Mesodermal cell (in vitro differentiated cells): ENCODE data around the gene PHACTR4.
"Not testable (repeated sequence)": the region's sequence is repeated elsewhere in the genome, so short reads cannot be mapped to it uniquely, and the experiment has no call there.

ENCODE experiments used
- H3K27ac ChIP-seq: 2 replicates; pipeline ENCODE4 v1.7.0; 2013; ENCODE audit warnings: mild to moderate bottlenecking, low read depth, low read length, moderate library complexity; ENCODE audit not compliant: severe bottlenecking
- H3K36me3 ChIP-seq: 2 replicates; pipeline ENCODE4 v1.7.1; 2013; ENCODE audit warnings: mild to moderate bottlenecking, low read length, moderate library complexity; ENCODE audit not compliant: control insufficient read depth, insufficient read depth
- H3K4me1 ChIP-seq: one replicate; pipeline ENCODE4 v1.7.1; 2013; ENCODE audit warnings: mild to moderate bottlenecking, low read length; ENCODE audit not compliant: insufficient read depth, control insufficient read depth, poor library complexity, severe bottlenecking
- H3K4me3 ChIP-seq: 2 replicates; pipeline ENCODE4 v1.7.0; 2013; ENCODE audit warnings: low read length, control low read depth, mild to moderate bottlenecking; ENCODE audit not compliant: insufficient read depth, poor library complexity, severe bottlenecking; ENCODE audit errors: extremely low read depth
- H3K9me3 ChIP-seq: 2 replicates; pipeline ENCODE4 v1.7.1; 2013; ENCODE audit warnings: mild to moderate bottlenecking, low read length, moderate library complexity; ENCODE audit not compliant: control insufficient read depth
- WGBS, 2 experiments: methylation state at CpG; one replicate each; pipeline ENCODE4 v1.1.5; 2013; ENCODE audit warnings: missing lambda C conversion rate in 2 of 2; ENCODE audit not compliant: insufficient coverage in 2 of 2; 5-methylcytosine and 5-hydroxymethylcytosine counted together

Gene PHACTR4

GRCh38 chr1:28428990-28429520 lies 59.5 kb downstream of the PHACTR4 start:
- no peaks in the 10 kb centered on the region for H3K4me1 ChIP-seq
- H3K27ac ChIP-seq: no peak overlapping the region
- no peaks in the 10 kb centered on the region for H3K9me3 ChIP-seq
- H3K4me3 ChIP-seq: no peak overlapping the region
- WGBS, 2 experiments: 93 to 100% methylated on average over 1 to 5 of the region's 6 CpGs
- peaks cover 11% of the 10 kb centered on the region for H3K36me3 ChIP-seq

GRCh38 chr1:28436211-28436769 lies 66.8 kb downstream of the PHACTR4 start:
- Histone ChIP-seq H3K4me1 (peaks cover 24% of the 10 kb centered on the region), H3K9me3 (no peaks in the 10 kb centered on the region), H3K27ac (no peak overlapping the region), H3K36me3 (no peaks in the 10 kb centered on the region), H3K4me3 (no peak overlapping the region)
- WGBS, 2 experiments: no CpG with 5 or more reads among the region's 2 CpGs

DNA sequence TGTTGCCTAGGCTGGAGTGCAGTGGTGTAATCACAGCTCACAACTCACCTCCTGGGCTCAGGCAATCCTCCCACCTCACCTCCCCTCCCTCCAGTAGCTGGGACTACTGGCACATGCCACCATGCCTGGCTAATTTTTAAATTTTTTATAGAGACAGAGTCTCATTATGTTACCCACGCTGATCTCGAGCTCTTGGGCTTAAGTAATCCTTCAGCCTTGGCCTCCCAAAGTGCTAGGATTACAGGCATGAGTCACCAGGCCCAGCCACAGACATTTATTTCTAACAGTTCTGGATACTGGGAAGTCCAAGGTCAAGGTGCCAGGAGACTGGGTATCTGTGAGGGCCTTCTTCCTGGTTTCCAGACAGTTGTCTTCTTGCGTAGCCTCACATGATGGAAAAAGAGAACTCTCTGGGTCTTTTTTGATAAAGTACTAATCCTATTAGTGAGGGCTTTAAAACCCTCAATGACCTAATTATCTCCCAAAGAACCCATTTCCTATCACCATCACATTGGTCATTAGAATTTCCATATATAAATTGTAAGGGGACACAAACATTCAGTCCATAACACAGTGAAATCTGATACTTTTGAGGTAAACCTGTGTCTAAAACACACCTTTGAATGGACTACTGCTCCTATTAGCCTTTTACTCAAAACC lies 67.9 kb downstream of the PHACTR4 start:
- Histone ChIP-seq H3K9me3 (no peaks in the 10 kb centered on the region), H3K27ac (peak overlapping the region; percentile 94), H3K4me1 (peaks cover 28% of the 10 kb centered on the region), H3K4me3 (no peak overlapping the region), H3K36me3 (no peaks in the 10 kb centered on the region)
- WGBS, 2 experiments: 80 to 100% methylated on average over 2 to 3 of the region's 3 CpGs

GRCh38 chr1:28437924-28438699 lies 68.6 kb downstream of the PHACTR4 start:
- Histone ChIP-seq H3K27ac (peak overlapping the region; percentile 94), H3K36me3 (peaks cover 1% of the 10 kb centered on the region), H3K4me1 (peaks cover 28% of the 10 kb centered on the region), H3K9me3 (no peaks in the 10 kb centered on the region), H3K4me3 (no peak overlapping the region)
- 78 to 94% methylated on average over 4 to 7 of the region's 10 CpGs for WGBS, 2 experiments

GRCh38 chr1:28439320-28439719 lies 69.8 kb downstream of the PHACTR4 start:
- H3K9me3 ChIP-seq: no peaks in the 10 kb centered on the region
- peaks cover 9% of the 10 kb centered on the region for H3K36me3 ChIP-seq
- H3K4me3 ChIP-seq: no peak overlapping the region
- no peak overlapping the region for H3K27ac ChIP-seq
- peaks cover 28% of the 10 kb centered on the region for H3K4me1 ChIP-seq

DNA sequence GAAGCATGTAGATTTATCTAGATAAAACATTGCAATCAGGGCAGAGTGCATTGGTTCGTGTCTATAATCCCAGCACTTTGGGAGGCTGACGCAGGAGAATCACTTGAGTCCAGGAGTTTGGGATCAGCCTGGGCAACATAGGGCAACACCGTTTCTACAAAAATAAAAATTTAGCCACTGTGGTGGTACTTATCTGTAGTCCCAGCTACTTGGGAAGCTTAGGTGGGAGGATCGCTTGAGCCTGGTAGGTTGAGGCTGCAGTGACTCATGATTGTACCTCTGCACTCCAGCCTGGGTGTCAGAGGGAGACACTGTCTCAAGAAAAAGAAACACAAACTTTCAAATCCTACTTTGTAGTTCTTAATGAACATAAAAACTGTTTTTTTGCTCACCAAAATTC lies 72.1 kb downstream of the PHACTR4 start:
- H3K4me1 ChIP-seq: peaks cover 27% of the 10 kb centered on the region
- H3K36me3 ChIP-seq: peaks cover 9% of the 10 kb centered on the region
- WGBS, 2 experiments: 86 to 100% methylated on average over 2 to 4 of the region's 4 CpGs
- no peak overlapping the region for H3K27ac ChIP-seq
- H3K4me3 ChIP-seq: no peak overlapping the region
- H3K9me3 ChIP-seq: no peaks in the 10 kb centered on the region

GRCh38 chr1:28443550-28443949 lies 74.0 kb downstream of the PHACTR4 start:
- Histone ChIP-seq H3K4me1 (peaks cover 8% of the 10 kb centered on the region), H3K4me3 (no peak overlapping the region), H3K36me3 (peaks cover 9% of the 10 kb centered on the region), H3K27ac (no peak overlapping the region), H3K9me3 (no peaks in the 10 kb centered on the region)
- 79 to 84% methylated on average over 2 to 3 of the region's 3 CpGs for whole genome bisulfite sequencing, 2 experiments

DNA sequence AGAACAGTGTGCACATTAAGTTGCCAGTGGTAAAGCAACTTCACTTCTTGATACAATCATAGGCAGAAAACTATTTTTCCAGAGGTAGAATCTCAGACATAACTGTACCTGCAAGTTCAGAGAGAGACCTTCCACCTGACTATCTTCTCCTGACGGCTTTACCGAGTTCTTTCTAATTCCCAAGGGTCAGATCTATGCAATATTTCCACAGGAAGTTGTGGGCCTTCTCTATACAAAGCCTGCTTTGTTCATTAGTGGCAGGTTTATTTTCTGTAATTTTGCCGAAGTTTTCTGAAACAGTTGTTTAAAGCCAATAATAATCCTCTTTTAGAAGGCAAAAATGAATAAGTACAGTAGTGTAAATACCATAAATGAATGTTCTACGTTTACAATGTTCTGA lies 78.1 kb downstream of the PHACTR4 start:
- no peaks in the 10 kb centered on the region for H3K9me3 ChIP-seq
- 80 to 94% methylated on average over 1 to 2 of the region's 4 CpGs for WGBS, 2 experiments
- H3K4me3 ChIP-seq: no peak overlapping the region
- no peaks in the 10 kb centered on the region for H3K4me1 ChIP-seq
- H3K27ac ChIP-seq: no peak overlapping the region
- peaks cover 15% of the 10 kb centered on the region for H3K36me3 ChIP-seq

- Histone ChIP-seq H3K27ac (peak overlapping the region; percentile 45), H3K36me3 (peaks cover 14% of the 10 kb centered on the region)
- H3K4me1 ChIP-seq, H3K4me3 ChIP-seq, H3K9me3 ChIP-seq: not testable (repeated sequence)
- WGBS, 2 experiments: 95 to 100% methylated on average over 3 to 4 of the region's 8 CpGs
These were observed 78.6 kb downstream of the PHACTR4 start for GRCh38 chr1:28448094-28448611.

DNA sequence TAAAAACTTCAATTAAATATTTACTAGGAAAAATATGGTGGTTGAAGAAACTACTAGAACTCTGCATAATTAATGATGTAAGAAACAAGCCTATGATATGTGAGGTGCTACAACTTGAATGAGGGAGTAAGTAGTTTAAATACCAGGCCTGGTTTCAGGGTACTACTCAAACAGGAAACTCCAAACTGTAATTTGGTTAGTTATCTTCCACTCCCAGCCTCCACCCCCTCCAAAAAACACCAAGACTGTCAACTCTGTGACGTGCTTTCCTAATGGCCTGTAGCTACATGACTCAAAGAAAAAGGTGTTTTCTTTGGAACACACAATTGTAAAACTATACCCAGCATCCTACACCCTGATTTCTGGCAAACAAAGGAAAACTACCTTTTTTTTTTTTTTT lies 80.4 kb downstream of the PHACTR4 start:
- Histone ChIP-seq H3K27ac (no peak overlapping the region), H3K4me3 (no peak overlapping the region), H3K9me3 (no peaks in the 10 kb centered on the region), H3K4me1 (no peaks in the 10 kb centered on the region), H3K36me3 (peaks cover 16% of the 10 kb centered on the region)
- 86 to 100% methylated on average over 1 of the region's 1 CpG for WGBS, 2 experiments
